Measurements from ENCODE around the gene ITIH6.
"Not testable (repeated sequence)": the region's sequence is repeated elsewhere in the genome, so short reads cannot be mapped to it uniquely, and the experiment has no call there.

ITIH6 gene

GRCh38 chrX:54798137-54798536 lies at the start of gene ITIH6:
TSS of gene ITIH6 (minus strand) at chrX:54798255. CDS start at chrX:54798210, 45 bp downstream.
- DNase-seq (ENCODE audit: low read depth in 1 of 2, low spot score in 1 of 2) = no peak

GRCh38 chrX:54847700-54848099 lies 49.6 kb upstream of the ITIH6 start:
- DNase-seq (ENCODE audit: low read depth in 1 of 2, low spot score in 1 of 2) = not testable (repeated sequence)

GRCh38 chrX:54843050-54843449 lies 45.0 kb upstream of the ITIH6 start:
- DNase-seq (ENCODE audit: low read depth in 1 of 2, low spot score in 1 of 2) = no peak

GRCh38 chrX:54842607-54843006 lies 44.6 kb upstream of the ITIH6 start:
- DNase-seq (ENCODE audit: low read depth in 1 of 2, low spot score in 1 of 2) = no peak

GRCh38 chrX:54841184-54841874 lies 43.3 kb upstream of the ITIH6 start:
- not testable (repeated sequence) for DNase-seq (ENCODE audit: low read depth in 1 of 2, low spot score in 1 of 2)

- no peak for DNase-seq (ENCODE audit: low read depth in 1 of 2, low spot score in 1 of 2)
Observed at GRCh38 chrX:54838583-54838982, 40.5 kb upstream of the ITIH6 start.

GRCh38 chrX:54826598-54826997 lies 28.5 kb upstream of the ITIH6 start:
- DNase-seq (ENCODE audit: low read depth in 1 of 2, low spot score in 1 of 2) = no peak

- DNase-seq (ENCODE audit: low read depth in 1 of 2, low spot score in 1 of 2) = no peak
Observed at GRCh38 chrX:54825716-54826438, 27.8 kb upstream of the ITIH6 start.

GRCh38 chrX:54824722-54825121 lies 26.7 kb upstream of the ITIH6 start:
- no peak for DNase-seq (ENCODE audit: low read depth in 1 of 2, low spot score in 1 of 2)

- no peak for DNase-seq (ENCODE audit: low read depth in 1 of 2, low spot score in 1 of 2)
Observed at GRCh38 chrX:54824195-54824594, 26.1 kb upstream of the ITIH6 start.

- no peak for DNase-seq (ENCODE audit: low read depth in 1 of 2, low spot score in 1 of 2)
Observed at GRCh38 chrX:54821310-54821709, 23.3 kb upstream of the ITIH6 start.

GRCh38 chrX:54820737-54821136 lies 22.7 kb upstream of the ITIH6 start:
- DNase-seq (ENCODE audit: low read depth in 1 of 2, low spot score in 1 of 2) = no peak

GRCh38 chrX:54819201-54819600 lies 21.1 kb upstream of the ITIH6 start:
- no peak for DNase-seq (ENCODE audit: low read depth in 1 of 2, low spot score in 1 of 2)

- no peak for DNase-seq (ENCODE audit: low read depth in 1 of 2, low spot score in 1 of 2)
Observed at GRCh38 chrX:54818221-54818620, 20.2 kb upstream of the ITIH6 start.

GRCh38 chrX:54817220-54817820 lies 19.3 kb upstream of the ITIH6 start:
- DNase-seq (ENCODE audit: low read depth in 1 of 2, low spot score in 1 of 2) = no peak

GRCh38 chrX:54812306-54812705 lies 14.3 kb upstream of the ITIH6 start:
- DNase-seq (ENCODE audit: low read depth in 1 of 2, low spot score in 1 of 2) = no peak

GRCh38 chrX:54811301-54811885 lies 13.3 kb upstream of the ITIH6 start:
- DNase-seq (ENCODE audit: low read depth in 1 of 2, low spot score in 1 of 2) = no peak

GRCh38 chrX:54810532-54810931 lies 12.5 kb upstream of the ITIH6 start:
- DNase-seq (ENCODE audit: low read depth in 1 of 2, low spot score in 1 of 2) = no peak

- DNase-seq (ENCODE audit: low read depth in 1 of 2, low spot score in 1 of 2) = peak; percentile 61 to 81
Observed at GRCh38 chrX:54808605-54809483, 10.8 kb upstream of the ITIH6 start.

- DNase-seq (ENCODE audit: low read depth in 1 of 2, low spot score in 1 of 2) = peak; percentile 4 to 8
Observed at GRCh38 chrX:54808109-54808604, 10.1 kb upstream of the ITIH6 start.
